Loucy (cell line): ENCODE results near the gene CUEDC1.

Experiments used
- H2AFZ ChIP-seq: fragments of 200-600 bp; sonication (generic); 2 replicates; pipeline ENCODE4 v1.6.0; 2016; ENCODE audit warnings: antibody characterized with exemption, mild to moderate bottlenecking, low read length, moderate library complexity
- H3F3A ChIP-seq: fragments of 200-600 bp; 2 replicates; pipeline ENCODE4 v1.6.0; 2016; ENCODE audit warnings: antibody characterized with exemption, low read depth, mild to moderate bottlenecking
- H3K27me3 ChIP-seq: fragments of 200-600 bp; sonication (generic); 2 replicates; pipeline ENCODE4 v1.6.1; 2014; ENCODE audit warnings: low read length, mild to moderate bottlenecking; ENCODE audit not compliant: insufficient read depth, poor library complexity, severe bottlenecking
- H3K36me3 ChIP-seq: fragments of 200-600 bp; sonication (generic); 2 replicates; pipeline ENCODE4 v1.6.1; 2016; ENCODE audit warnings: low read length; ENCODE audit not compliant: insufficient read depth
- H3K4me1 ChIP-seq: fragments of 200-600 bp; sonication (generic); 2 replicates; pipeline ENCODE4 v1.5.1; 2014; ENCODE audit warnings: low read length, mild to moderate bottlenecking; ENCODE audit not compliant: insufficient read depth, poor library complexity, severe bottlenecking
- H3K4me2 ChIP-seq: fragments of 200-600 bp; sonication (generic); 2 replicates; pipeline ENCODE4 v1.6.0; 2014; ENCODE audit warnings: antibody characterized with exemption, low read length, low read depth, mild to moderate bottlenecking; ENCODE audit not compliant: poor library complexity, severe bottlenecking
- H3K4me3 ChIP-seq: fragments of 200-600 bp; sonication (generic); 2 replicates; pipeline ENCODE4 v1.5.1; 2014; ENCODE audit warnings: low read length, mild to moderate bottlenecking, mixed read lengths; ENCODE audit not compliant: poor library complexity, severe bottlenecking
- H3K79me2 ChIP-seq: fragments of 200-600 bp; sonication (generic); 2 replicates; pipeline ENCODE4 v1.6.1; 2014; ENCODE audit warnings: low read length; ENCODE audit not compliant: insufficient read depth
- H3K9ac ChIP-seq: fragments of 200-600 bp; sonication (generic); 2 replicates; pipeline ENCODE4 v1.6.0; 2014; ENCODE audit warnings: mild to moderate bottlenecking, low read depth, low read length, moderate library complexity; ENCODE audit not compliant: poor library complexity, severe bottlenecking
- H3K9me2 ChIP-seq: fragments of 200-600 bp; sonication (generic); replicated peaks from 2 replicates; pipeline ENCODE4 v1.6.1; 2016; ENCODE audit warnings: low read depth, low read length, mixed read lengths
- H3K9me3 ChIP-seq: fragments of 200-600 bp; sonication (generic); 2 replicates; pipeline ENCODE4 v1.6.1; 2014; ENCODE audit warnings: mild to moderate bottlenecking, antibody characterized with exemption, low read length, low read depth; ENCODE audit not compliant: insufficient read depth
- H4K20me1 ChIP-seq: fragments of 200-600 bp; sonication (generic); 2 replicates; pipeline ENCODE4 v1.6.0; 2014; ENCODE audit warnings: antibody characterized with exemption, low read length, mild to moderate bottlenecking; ENCODE audit not compliant: insufficient read depth, poor library complexity, severe bottlenecking
- CTCF ChIP-seq: fragments of 200-600 bp; sonication (generic); conservative IDR thresholded peaks from 2 replicates; pipeline ENCODE4 v1.5.1; 2014; ENCODE audit warnings: mild to moderate bottlenecking, antibody characterized with exemption, low read length
- EZH2phosphoT487 ChIP-seq: fragments of 200-600 bp; IDR thresholded peaks from 2 replicates; pipeline ENCODE4 v1.6.1; 2018; ENCODE audit warnings: antibody characterized with exemption, mild to moderate bottlenecking, moderate library complexity, borderline replicate concordance

CUEDC1 gene

GRCh38 chr17:57953705-57954396 is 1.4 kb downstream of the CUEDC1 start:
- Histone ChIP-seq H3K9ac (no peak overlapping the region), H3F3A (no peaks in the 10 kb centered on the region), H3K9me2 (no peaks in the 10 kb centered on the region), H3K27me3 (no peaks in the 10 kb centered on the region), H3K4me2 (peak overlapping the region; percentile 51), H3K9me3 (no peaks in the 10 kb centered on the region), H3K4me3 (no peak overlapping the region), H3K79me2 (no peaks in the 10 kb centered on the region), H4K20me1 (no peaks in the 10 kb centered on the region), H3K36me3 (no peaks in the 10 kb centered on the region), H3K4me1 (peaks cover 62% of the 10 kb centered on the region), H2AFZ (no peak overlapping the region)
- TF ChIP-seq CTCF (no peak), EZH2phosphoT487 (no peak)

- H3K4me1 ChIP-seq: peaks cover 68% of the 10 kb centered on the region
- no peak overlapping the region for H3K9ac ChIP-seq
- TF ChIP-seq EZH2phosphoT487 (no peak), CTCF (no peak)
- peak overlapping the region; percentile 56 for H3K4me3 ChIP-seq
- H3K27me3 ChIP-seq: no peaks in the 10 kb centered on the region
- H4K20me1 ChIP-seq: no peaks in the 10 kb centered on the region
- no peaks in the 10 kb centered on the region for H3K36me3 ChIP-seq
- H2AFZ ChIP-seq: no peak overlapping the region
- H3K79me2 ChIP-seq: no peaks in the 10 kb centered on the region
- H3K9me2 ChIP-seq: no peaks in the 10 kb centered on the region
- no peaks in the 10 kb centered on the region for H3F3A ChIP-seq
- H3K9me3 ChIP-seq: no peaks in the 10 kb centered on the region
- H3K4me2 ChIP-seq: peak overlapping the region; percentile 69
Observed at GRCh38 chr17:57953219-57953618, 2.0 kb downstream of the CUEDC1 start.

- Histone ChIP-seq H3K9me3 (no peaks in the 10 kb centered on the region), H3K9ac (peak overlapping the region; percentile 45), H3K9me2 (no peaks in the 10 kb centered on the region), H3K36me3 (no peaks in the 10 kb centered on the region), H3K27me3 (no peaks in the 10 kb centered on the region), H3F3A (no peaks in the 10 kb centered on the region), H3K4me1 (peaks cover 76% of the 10 kb centered on the region), H3K79me2 (no peaks in the 10 kb centered on the region), H2AFZ (no peak overlapping the region), H3K4me2 (peak overlapping the region; percentile 79), H4K20me1 (no peaks in the 10 kb centered on the region), H3K4me3 (no peak overlapping the region)
- TF ChIP-seq EZH2phosphoT487 (no peak), CTCF (no peak)
Observed at GRCh38 chr17:57949649-57950048, 5.6 kb downstream of the CUEDC1 start.
